ENCODE data around the gene ITPRIPL2.

ITPRIPL2 gene

DNA sequence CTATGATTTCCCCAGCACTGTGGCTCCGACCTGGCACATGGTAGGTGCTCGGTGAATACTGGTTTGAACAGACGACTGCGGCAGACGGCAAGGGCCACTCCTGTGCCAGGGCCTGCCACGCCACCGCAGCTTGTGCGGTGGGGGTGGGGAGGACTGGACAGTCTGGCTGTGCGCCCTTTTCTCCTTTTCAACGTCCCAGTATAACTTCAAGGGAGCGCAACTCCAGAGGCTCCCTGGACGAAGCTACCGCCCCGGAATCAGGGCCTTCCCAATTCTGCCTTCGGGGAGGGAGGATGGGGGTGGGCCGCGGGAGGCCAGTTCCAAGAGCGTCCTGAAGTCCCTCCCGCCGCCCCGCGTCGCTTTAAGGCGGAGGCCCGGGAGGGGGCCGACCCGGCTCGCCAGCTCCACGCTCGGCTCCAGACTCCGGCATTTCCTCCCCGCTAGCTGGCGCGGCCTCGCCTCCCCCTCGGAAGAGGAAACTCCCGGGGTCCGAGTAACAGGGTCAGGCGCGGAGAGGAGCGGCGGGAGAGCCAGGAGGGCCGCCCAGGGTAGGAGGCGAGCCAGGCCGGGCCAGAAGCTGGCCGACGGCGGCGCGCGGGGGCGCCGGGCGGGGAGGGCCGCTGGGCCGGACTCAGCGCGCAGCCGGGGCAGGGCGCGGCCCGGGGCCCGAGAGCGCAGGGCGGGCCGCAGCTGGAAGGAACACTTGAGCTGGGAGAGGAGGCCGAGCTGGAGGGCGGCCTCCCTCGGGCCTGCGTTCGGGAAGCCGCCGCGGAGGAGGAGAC lies at the start of gene ITPRIPL2:
Gene ITPRIPL2, plus strand, starts transcription at position 388 of the 782 bp plus-strand sequence. CDS start 498 bp downstream, outside the sequence.
- no peak for DNase-seq (ENCODE audit: low spot score)

GRCh38 chr16:19066988-19067348 lies 46.8 kb upstream of the ITPRIPL2 start:
- DNase-seq (ENCODE audit: low spot score), result no peak

- DNase-seq (ENCODE audit: low spot score), result peak; percentile 99
Measured at GRCh38 chr16:19067349-19068236, 46.2 kb upstream of the ITPRIPL2 start, which contains the start of gene COQ7. Gene COQ7, plus strand, starts transcription at chr16:19067614. Its CDS starts 51 bp downstream, at chr16:19067665.

DNA sequence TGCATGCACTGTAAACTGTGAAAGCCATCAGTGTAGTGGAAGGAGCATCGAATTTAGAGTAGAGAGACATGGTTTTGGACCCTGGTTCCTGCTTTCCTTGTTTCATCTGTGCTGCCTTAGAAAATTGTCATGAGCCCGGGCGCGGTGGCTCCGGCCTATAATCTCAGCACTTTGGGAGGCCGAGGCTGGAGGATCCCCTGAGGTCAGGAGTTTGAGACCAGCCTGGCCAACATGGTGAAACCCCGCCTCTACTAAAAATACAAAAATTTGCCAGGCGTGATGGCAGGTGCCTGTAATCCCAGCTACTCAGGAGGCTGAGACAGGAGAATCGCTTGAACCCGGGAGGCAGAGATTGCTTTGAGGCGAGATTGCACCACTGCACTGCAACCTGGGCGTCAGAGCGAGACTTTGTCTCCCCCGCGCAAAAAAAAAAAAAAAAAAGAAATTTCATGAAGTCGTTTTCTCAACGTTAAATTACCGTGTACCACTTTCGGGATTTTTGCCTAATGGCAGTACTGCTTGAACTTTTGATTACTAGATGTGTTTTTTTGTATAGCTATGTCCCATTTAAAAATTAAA lies 45.4 kb upstream of the ITPRIPL2 start:
- DNase-seq (ENCODE audit: low spot score), result no peak

- DNase-seq (ENCODE audit: low spot score), result peak; percentile 63
Measured at GRCh38 chr16:19071811-19072777, 41.7 kb upstream of the ITPRIPL2 start.

- no peak for DNase-seq (ENCODE audit: low spot score)
Measured at GRCh38 chr16:19073344-19073743, 40.4 kb upstream of the ITPRIPL2 start.

DNA sequence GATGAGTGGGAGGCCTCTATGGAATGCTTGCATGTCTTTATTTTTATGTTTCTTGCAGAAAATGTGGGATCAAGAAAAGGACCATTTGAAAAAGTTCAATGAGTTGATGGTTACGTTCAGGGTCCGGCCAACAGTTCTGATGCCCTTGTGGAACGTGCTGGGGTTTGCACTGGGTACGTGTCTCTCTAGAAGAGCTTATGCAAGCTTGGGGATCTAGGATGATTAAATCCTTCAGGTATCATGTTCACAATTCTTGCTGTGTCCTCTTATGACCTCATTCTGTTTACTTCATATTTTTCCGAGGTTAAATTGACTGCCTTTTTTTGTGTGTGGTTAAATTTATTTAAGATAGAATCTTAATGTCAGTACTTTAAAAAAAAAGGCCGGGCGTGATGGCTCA lies 39.9 kb upstream of the ITPRIPL2 start:
- no peak for DNase-seq (ENCODE audit: low spot score)

- no peak for DNase-seq (ENCODE audit: low spot score)
Measured at GRCh38 chr16:19075511-19075910, 38.3 kb upstream of the ITPRIPL2 start.

DNA sequence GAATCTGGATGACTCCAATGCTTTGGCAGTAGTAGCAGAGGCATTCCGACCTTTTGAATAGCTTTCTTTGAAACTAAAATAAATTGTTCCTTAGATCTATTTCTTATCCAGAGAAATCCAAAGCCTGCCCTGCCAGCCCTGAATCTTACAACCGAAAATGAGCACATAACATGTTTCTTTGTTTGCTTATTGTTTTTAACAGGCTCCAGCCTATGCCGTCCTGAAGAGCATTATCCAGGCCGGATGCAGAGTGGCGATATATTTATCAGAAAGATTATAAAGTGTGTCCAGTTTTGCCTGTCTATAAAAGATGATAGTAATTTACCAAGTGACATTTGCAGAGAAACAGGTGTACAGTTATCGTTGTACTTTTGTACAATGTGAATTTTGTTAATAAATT lies 35.9 kb upstream of the ITPRIPL2 start:
- no peak for DNase-seq (ENCODE audit: low spot score)

DNA sequence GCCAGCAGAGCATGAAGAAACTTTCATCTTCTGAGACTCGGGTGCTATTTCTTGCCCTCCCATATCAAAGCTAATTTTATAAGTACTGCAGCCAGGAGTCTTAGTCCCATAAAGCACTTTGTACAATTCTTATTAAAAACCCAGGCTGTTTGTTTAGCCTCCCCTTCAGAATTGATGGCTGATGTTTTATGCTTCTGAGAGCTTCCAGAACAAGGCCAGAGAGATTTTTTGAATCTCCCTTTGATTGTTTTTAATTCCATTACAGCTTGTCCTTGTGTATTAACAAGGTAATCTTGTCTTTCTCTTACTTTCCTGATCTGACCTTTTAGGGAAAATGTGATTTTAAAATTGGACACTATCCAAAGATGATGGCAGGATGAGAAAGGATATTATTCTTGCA lies 30.1 kb upstream of the ITPRIPL2 start:
- DNase-seq (ENCODE audit: low spot score), result no peak

DNA sequence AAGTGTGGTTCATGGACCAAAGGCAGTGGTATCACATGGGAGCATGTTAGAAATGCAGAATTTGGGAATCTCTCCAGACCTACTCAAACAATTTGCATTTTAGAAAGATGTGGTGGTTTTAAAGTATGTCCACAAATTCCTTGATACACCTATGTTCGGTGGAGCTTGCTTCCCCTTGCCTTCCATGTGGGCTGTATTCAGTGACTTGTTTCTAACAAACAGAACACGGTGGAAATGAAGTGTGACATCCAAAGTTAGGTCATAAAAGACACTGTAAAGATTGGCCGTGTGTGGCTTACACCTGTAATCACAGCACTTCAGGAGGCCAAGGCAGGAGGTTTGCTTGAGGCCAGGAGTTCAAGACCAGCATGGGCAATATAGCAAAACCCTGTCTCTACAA lies 29.6 kb upstream of the ITPRIPL2 start:
- DNase-seq (ENCODE audit: low spot score), result no peak

GRCh38 chr16:19084879-19085278 lies 28.9 kb upstream of the ITPRIPL2 start:
- DNase-seq (ENCODE audit: low spot score), result no peak

GRCh38 chr16:19085679-19086200 lies 28.0 kb upstream of the ITPRIPL2 start:
- DNase-seq (ENCODE audit: low spot score), result no peak

DNA sequence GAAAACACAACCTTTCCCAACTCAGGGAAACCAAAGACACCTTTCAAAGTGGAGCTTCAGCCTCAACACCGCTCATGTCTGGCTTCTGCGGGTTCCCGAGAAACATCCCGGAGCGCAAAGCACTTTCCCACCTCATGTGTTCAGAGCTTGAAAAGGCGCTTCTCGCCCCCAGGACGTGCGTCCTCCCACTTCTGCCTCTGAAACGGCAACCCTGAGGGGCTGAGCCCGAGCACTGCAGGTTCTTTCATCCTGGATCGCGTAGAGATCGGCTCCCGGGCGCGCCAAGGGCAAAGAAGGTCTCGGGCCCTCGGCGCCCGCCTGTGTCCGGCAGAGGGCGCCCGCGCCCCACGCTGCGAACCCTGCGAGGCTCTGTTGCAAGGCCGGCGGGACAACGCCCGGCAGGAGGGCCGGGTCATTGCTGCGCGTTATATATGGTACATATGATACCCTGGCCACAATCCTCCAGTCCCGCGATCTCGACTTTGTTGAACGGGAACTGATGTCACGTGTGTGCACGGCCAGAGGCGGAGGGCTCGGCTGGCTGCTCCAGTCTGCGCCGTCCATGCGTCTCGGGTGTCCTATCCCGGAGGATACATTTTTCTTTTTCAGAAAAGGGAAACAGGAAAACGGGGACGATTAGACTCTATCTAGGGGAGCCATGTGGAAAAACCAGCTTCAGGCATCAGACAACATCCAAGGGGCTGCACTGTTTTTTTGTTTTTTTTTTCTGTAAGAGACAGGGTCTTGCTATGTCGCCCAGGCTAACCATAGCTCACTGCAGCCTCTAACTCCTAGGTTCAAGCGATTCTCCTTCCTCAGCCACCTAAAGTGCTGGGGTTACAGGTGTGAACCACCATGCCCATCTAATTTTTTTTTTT lies 27.2 kb upstream of the ITPRIPL2 start:
- DNase-seq (ENCODE audit: low spot score), result peak; percentile 72

GRCh38 chr16:19088341-19088916 lies 25.3 kb upstream of the ITPRIPL2 start:
- DNase-seq (ENCODE audit: low spot score), result no peak

DNA sequence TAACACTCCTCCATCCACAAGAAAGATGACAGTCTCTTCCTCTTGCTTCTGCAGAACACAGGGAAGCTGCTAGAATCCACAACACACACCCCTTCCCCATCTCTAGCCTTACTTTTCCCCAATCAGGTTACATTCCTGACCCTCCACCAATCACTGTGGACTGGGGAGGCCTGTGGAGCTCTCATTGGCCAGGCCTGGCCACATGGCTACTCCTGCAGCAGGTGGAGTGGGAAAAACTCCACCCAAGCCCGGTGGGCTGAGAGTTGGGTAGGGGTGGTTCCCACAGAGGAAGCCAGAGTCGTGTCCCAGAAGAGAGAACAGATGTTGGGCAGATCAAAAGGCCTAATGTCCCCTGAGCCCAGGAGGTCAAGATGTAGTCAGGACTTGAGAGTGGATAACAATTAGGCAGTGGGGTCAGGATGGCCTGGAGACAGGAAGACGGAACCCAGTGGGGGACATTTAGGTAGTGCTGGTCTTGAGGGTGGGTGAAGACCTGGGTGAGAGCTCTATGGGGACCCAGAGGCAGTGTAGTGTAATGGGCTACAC lies 24.3 kb upstream of the ITPRIPL2 start:
- DNase-seq (ENCODE audit: low spot score), result no peak

GRCh38 chr16:19090916-19091315 lies 22.8 kb upstream of the ITPRIPL2 start:
- no peak for DNase-seq (ENCODE audit: low spot score)

DNA sequence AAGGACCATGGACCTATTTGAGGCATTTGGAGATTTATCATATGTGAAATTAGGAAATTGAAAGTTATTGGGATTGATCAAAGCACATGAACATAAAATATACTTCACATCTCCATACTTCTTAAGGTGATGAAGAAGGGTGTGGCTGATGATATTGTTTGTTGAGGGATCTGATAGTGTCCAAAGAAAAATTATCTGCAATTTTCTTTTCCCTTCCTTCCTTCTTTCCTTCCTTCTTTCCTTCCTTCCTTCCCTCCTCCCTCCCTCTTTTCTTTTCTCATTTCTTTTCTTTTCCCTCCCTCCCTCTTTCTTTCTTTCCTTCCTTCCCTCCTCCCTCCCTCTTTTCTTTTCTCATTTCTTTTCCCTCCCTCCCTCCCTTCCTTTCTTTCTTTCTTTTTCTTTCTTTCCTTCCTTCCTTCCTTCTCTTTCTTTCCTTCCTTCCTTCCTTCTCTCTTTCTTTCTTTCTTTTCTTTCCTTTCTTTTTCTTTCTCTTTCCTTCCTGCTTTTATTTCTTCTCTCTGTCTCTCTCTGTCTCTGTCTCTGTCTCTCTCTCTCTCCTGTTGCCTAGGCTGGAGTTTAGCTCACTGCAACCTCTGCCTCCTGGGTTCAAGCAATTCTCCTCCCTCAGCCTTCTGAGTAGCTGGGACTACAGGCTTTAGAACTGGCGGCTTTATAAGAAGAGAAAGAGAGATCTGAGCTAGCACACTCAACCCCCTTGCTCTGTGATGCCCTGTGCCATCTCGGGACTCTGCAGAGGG lies 20.9 kb upstream of the ITPRIPL2 start:
- no peak for DNase-seq (ENCODE audit: low spot score)
